B cell (primary cell): ENCODE results near the gene ZBTB4. TPM values are rescaled to one million over a fixed set of nuclear protein-coding genes. Genes with fewer than 3 reads are reported as not detected.
A peak's percentile ranks its signal among the peaks of the same experiment; 100 is the strongest.

ENCODE experiments used
- ATAC-seq: fragments of 200-7000 bp; cut with Tn5 transposase; one replicate; pipeline ENCODE4 v1.10.0; 2021; ENCODE audit warnings: low read depth, mild to moderate bottlenecking, moderate number of reproducible peaks, moderate library complexity
- CTCF ChIA-PET: fragments of 350-600 bp; sonication (Branson Sonifier 250); formaldehyde crosslinking; loops from one replicate; lab custom pipeline; 2021; ENCODE audit warnings: antibody characterized with exemption, inconsistent platforms; lab: Charles Lee
- POLR2A ChIA-PET: fragments of 350-600 bp; sonication (Branson Sonifier 250); formaldehyde crosslinking; loops from one replicate; lab custom pipeline; 2021; ENCODE audit warnings: antibody characterized with exemption; lab: Charles Lee
- DNase-seq: peaks from one replicate; pipeline ENCODE4 v3.0.0; 2013
- H2AFZ ChIP-seq: 2 replicates; pipeline ENCODE4 v1.6.1; 2012; ENCODE audit warnings: mild to moderate bottlenecking, low read depth, low read length; ENCODE audit not compliant: insufficient read depth, poor library complexity, severe bottlenecking
- H3K27ac ChIP-seq, 2 donors: 1 replicate in 1 of 2; 2 replicates in 1 of 2; pipeline ENCODE4 v1.5.1; 2012 to 2013; ENCODE audit warnings: low read length in 2 of 2, mild to moderate bottlenecking in 2 of 2, moderate library complexity in 1 of 2
- H3K27me3 ChIP-seq, 4 experiments: fragments of 200-600 bp in 1 of 4; sonication (generic) in 1 of 4; replicated peaks in 1 of 4; 1 replicate in 2 of 4; 2 replicates in 2 of 4; pipeline versions ENCODE4 v1.6.1 to v1.7.0; 2013 to 2016; ENCODE audit warnings: low read length in 3 of 4, mild to moderate bottlenecking in 2 of 4, mixed read lengths in 1 of 4, moderate library complexity in 1 of 4; ENCODE audit not compliant: insufficient read depth in 4 of 4, control insufficient read depth in 3 of 4; ENCODE audit errors: control extremely low read depth in 1 of 4
- H3K36me3 ChIP-seq, 2 experiments: replicated peaks in 1 of 2; 1 replicate in 1 of 2; 2 replicates in 1 of 2; pipeline versions ENCODE4 v1.6.1 to v1.7.1; 2013; ENCODE audit warnings: low read length in 1 of 2; ENCODE audit not compliant: insufficient read depth in 2 of 2, control insufficient read depth in 1 of 2; ENCODE audit errors: control extremely low read depth in 1 of 2, extremely low read depth in 1 of 2
- H3K4me1 ChIP-seq, 2 donors: fragments of 200-600 bp in 1 of 2; sonication (generic) in 1 of 2; 1 replicate in 1 of 2; 2 replicates in 1 of 2; pipeline versions ENCODE4 v1.5.1 to v1.6.1; 2013 to 2017; ENCODE audit warnings: low read length in 2 of 2; ENCODE audit not compliant: control insufficient read depth in 2 of 2, insufficient read depth in 2 of 2
- H3K4me2 ChIP-seq: replicated peaks from 2 replicates; pipeline ENCODE3; 2012; ENCODE audit warnings: mild to moderate bottlenecking, low read depth, low read length; ENCODE audit not compliant: poor library complexity, severe bottlenecking
- H3K4me3 ChIP-seq, 5 experiments: fragments of 200-600 bp in 1 of 5; sonication (generic) in 1 of 5; 1 replicate in 3 of 5; 2 replicates in 2 of 5; pipeline versions ENCODE4 v1.5.1 to v1.7.0; 2011 to 2016; ENCODE audit warnings: low read length in 4 of 5, mild to moderate bottlenecking in 4 of 5, low read depth in 2 of 5, control low read depth in 1 of 5, moderate library complexity in 1 of 5; ENCODE audit not compliant: insufficient read depth in 1 of 5; ENCODE audit errors: control extremely low read depth in 1 of 5, extremely low read depth in 1 of 5
- H3K79me2 ChIP-seq: fragments of 200-600 bp; sonication (generic); one replicate; pipeline ENCODE4 v1.6.0; 2016; ENCODE audit warnings: low read length; ENCODE audit not compliant: control insufficient read depth, insufficient read depth
- H3K9ac ChIP-seq: fragments of 200-600 bp; sonication (generic); 2 replicates; pipeline ENCODE4 v1.6.1; 2017; ENCODE audit warnings: mild to moderate bottlenecking, low read length, moderate library complexity
- H3K9me3 ChIP-seq, 3 donors: one replicate each; pipeline versions ENCODE4 v1.6.1 to v1.7.1; 2013; ENCODE audit warnings: low read length in 2 of 3; ENCODE audit not compliant: control insufficient read depth in 2 of 3, insufficient read depth in 1 of 3; ENCODE audit errors: control extremely low read depth in 1 of 3
- H4K20me1 ChIP-seq: 2 replicates; pipeline ENCODE4 v1.6.0; 2012; ENCODE audit warnings: mild to moderate bottlenecking, low read length; ENCODE audit not compliant: insufficient read depth, control insufficient read depth, poor library complexity, severe bottlenecking
- H3K27ac Mint-ChIP-seq: one replicate; pipeline ENCODE4 v1.8.0; 2021; ENCODE audit warnings: mixed read lengths
- H3K27me3 Mint-ChIP-seq: one replicate; pipeline ENCODE4 v1.8.0; 2021; ENCODE audit warnings: mixed read lengths
- H3K4me1 Mint-ChIP-seq: one replicate; pipeline ENCODE4 v1.8.0; 2021; ENCODE audit warnings: mixed read lengths
- H3K4me3 Mint-ChIP-seq: one replicate; pipeline ENCODE4 v1.8.0; 2021; ENCODE audit warnings: mixed read lengths
- H3K9me3 Mint-ChIP-seq: one replicate; pipeline ENCODE4 v1.8.0; 2022; ENCODE audit warnings: mixed read lengths; ENCODE audit not compliant: insufficient read depth
- EZH2 ChIP-seq: IDR thresholded peaks from 2 replicates; pipeline ENCODE4 v1.6.1; 2012; ENCODE audit warnings: borderline replicate concordance, low read depth, mild to moderate bottlenecking, moderate library complexity, low read length; ENCODE audit not compliant: insufficient read depth, poor library complexity, severe bottlenecking
- WGBS: methylation state at CpG from one replicate; pipeline ENCODE4 v1.1.5; 2013; ENCODE audit warnings: missing lambda C conversion rate; ENCODE audit not compliant: insufficient coverage; 5-methylcytosine and 5-hydroxymethylcytosine counted together
- intact Hi-C: fragments of 100-400 bp; cut with micrococcal nuclease; formaldehyde crosslinking; loops from one replicate; pipeline ENCODE4 v1.10.0; 2022
- polyA plus RNA-seq: library from polyadenylated mRNA; depleted of rRNA; stranded (reverse); fragments of >200 nt; gene quantifications from 2 replicates; pipeline ENCODE4 v1.2.3, GENCODE V29; 2012
- total RNA-seq, 2 donors: library from RNA; stranded (reverse); fragments of 120-200 nt in 1 of 2; gene quantifications; 1 replicate in 1 of 2; 2 replicates in 1 of 2; pipeline versions ENCODE4 v1.2.3 to v1.2.4, GENCODE V29; 2013 to 2022
- TF ChIP-seq, protein P1 (sequence below): fragments of 200-600 bp; IDR thresholded peaks from one replicate; pipeline ENCODE4 v1.8.0; 2022; ENCODE audit warnings: antibody characterized with exemption, mild to moderate bottlenecking

The ZBTB4 gene
- total and polyA plus RNA-seq, 2 donors (not counting 1 experiment from before 2014, with no cell fraction given), result 19.2 to 62.4 TPM

DNA sequence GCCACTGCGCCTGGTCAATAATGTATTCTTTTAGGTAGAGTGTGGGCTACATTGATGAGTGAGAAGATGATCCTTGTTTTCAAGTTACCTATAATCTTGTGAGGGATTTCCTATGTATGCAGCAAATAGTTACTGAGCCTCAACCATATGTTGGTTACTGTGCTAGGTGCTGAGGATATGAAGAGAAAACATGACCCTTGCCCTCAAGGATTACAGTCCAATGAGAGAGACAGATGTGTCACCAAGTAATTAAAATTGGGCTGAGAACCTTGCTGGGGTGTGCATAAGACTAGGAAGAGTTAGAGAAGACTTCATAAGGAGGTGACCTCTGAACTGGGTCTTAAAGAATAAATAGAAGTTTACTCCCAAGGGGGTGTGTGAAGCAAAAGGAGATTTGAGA lies 12.2 kb upstream of the ZBTB4 start:
- Histone ChIP-seq H3K4me3 (no peak overlapping the region), H3K36me3 (peaks cover 2 to 47% of the 10 kb centered on the region in 2 experiments), H3K4me1 (peaks cover 7 to 12% of the 10 kb centered on the region in 2 donors), H2AFZ (no peak overlapping the region), H4K20me1 (peaks cover 92% of the 10 kb centered on the region), H3K9me3 (no peaks in the 10 kb centered on the region), H3K9ac (no peak overlapping the region), H3K27ac (no peak overlapping the region), H3K79me2 (peaks cover 95% of the 10 kb centered on the region), H3K4me2 (no peak overlapping the region), H3K27me3 (no peaks in the 10 kb centered on the region)
- TF ChIP-seq, protein P1, sequence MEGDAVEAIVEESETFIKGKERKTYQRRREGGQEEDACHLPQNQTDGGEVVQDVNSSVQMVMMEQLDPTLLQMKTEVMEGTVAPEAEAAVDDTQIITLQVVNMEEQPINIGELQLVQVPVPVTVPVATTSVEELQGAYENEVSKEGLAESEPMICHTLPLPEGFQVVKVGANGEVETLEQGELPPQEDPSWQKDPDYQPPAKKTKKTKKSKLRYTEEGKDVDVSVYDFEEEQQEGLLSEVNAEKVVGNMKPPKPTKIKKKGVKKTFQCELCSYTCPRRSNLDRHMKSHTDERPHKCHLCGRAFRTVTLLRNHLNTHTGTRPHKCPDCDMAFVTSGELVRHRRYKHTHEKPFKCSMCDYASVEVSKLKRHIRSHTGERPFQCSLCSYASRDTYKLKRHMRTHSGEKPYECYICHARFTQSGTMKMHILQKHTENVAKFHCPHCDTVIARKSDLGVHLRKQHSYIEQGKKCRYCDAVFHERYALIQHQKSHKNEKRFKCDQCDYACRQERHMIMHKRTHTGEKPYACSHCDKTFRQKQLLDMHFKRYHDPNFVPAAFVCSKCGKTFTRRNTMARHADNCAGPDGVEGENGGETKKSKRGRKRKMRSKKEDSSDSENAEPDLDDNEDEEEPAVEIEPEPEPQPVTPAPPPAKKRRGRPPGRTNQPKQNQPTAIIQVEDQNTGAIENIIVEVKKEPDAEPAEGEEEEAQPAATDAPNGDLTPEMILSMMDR, result no peak
- TF ChIP-seq EZH2, result no peak
- ChIA-PET CTCF (interaction anchor here (1.0 kb wide), 1 partner anchor 136 kb away, joined by 3 read pairs; no protein-coding TSS in a partner anchor), POLR2A (interaction anchor here (0.6 kb wide), 1 partner anchor 253 kb away, joined by 3 read pairs; the partner anchor contains the start of gene PHF23)
- no peak for ATAC-seq
- peaks cover 61% of the 10 kb centered on the region for H3K4me1 Mint-ChIP-seq
- intact Hi-C loops, result no loop called here
- no peak for DNase-seq
- no peaks in the 10 kb centered on the region for H3K9me3 Mint-ChIP-seq
- H3K27me3 Mint-ChIP-seq, result no peaks in the 10 kb centered on the region
- peak overlapping the region; percentile 55 for H3K27ac Mint-ChIP-seq
- 100% methylated on average over 1 of the region's 1 CpG for WGBS
- no peak overlapping the region for H3K4me3 Mint-ChIP-seq

DNA sequence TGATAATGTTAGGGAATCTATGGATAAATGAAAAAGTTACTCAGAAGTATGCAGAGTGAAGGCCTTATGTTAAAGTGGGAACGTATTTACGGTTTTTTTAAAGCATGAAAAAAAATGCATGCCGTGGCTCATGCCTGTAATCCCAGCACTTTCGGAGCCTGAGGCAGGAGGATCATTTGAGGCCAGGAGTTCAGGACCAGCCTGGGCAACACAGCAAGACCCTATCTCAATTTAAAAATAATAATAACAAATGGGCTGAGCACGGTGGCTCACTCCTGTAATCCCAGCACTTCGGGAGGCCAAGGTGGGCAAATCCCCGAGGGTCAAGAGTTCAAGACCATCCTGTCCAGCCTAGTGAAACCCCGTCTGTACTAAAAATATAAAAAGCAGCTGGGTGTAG lies 10.7 kb upstream of the ZBTB4 start:
- H3K4me2 ChIP-seq, result no peak overlapping the region
- no peak overlapping the region for H2AFZ ChIP-seq
- Mint-ChIP-seq H3K27me3 (no peaks in the 10 kb centered on the region), H3K4me1 (peaks cover 71% of the 10 kb centered on the region), H3K27ac (no peak overlapping the region), H3K9me3 (no peaks in the 10 kb centered on the region), H3K4me3 (no peak overlapping the region)
- H4K20me1 ChIP-seq, result peaks cover 92% of the 10 kb centered on the region
- H3K4me1 ChIP-seq, result peaks cover 18 to 26% of the 10 kb centered on the region in 2 donors
- DNase-seq (no peak), ATAC-seq (no peak)
- no peak overlapping the region for H3K9ac ChIP-seq
- H3K27me3 ChIP-seq, result no peaks in the 10 kb centered on the region
- intact Hi-C loops, result no loop called here
- peaks cover 2 to 36% of the 10 kb centered on the region in 2 experiments for H3K36me3 ChIP-seq
- H3K9me3 ChIP-seq, result no peaks in the 10 kb centered on the region
- peaks cover 99% of the 10 kb centered on the region for H3K79me2 ChIP-seq
- TF ChIP-seq, protein P1, result no peak
- no peak for TF ChIP-seq EZH2
- 79% methylated on average over 7 of the region's 8 CpGs for WGBS
- no peak overlapping the region for H3K4me3 ChIP-seq
- ChIA-PET CTCF (interaction anchor here (0.7 kb wide), 1 partner anchor 71 kb away, joined by 3 read pairs; the partner anchor contains the start of gene SENP3), POLR2A (no interaction called here)
- H3K27ac ChIP-seq, result no peak overlapping the region
